Tibial nerve (tissue), 4 donors: ENCODE results near the gene LRBA. TPM values are rescaled to one million over a fixed set of nuclear protein-coding genes. Genes with fewer than 3 reads are reported as not detected.

Experiments used
- DNase-seq, 2 donors: peaks; one replicate each; pipeline ENCODE4 v3.0.0-alpha.2; 2019; ENCODE audit warnings: low spot score in 2 of 2
- H3K27ac ChIP-seq, 4 donors: fragments of 200-600 bp; sonication (generic) in 3 of 4; one replicate each; pipeline ENCODE4 v1.5.1; 2017 to 2019; ENCODE audit warnings: mild to moderate bottlenecking in 1 of 4
- H3K27me3 ChIP-seq, 2 donors: fragments of 200-600 bp; sonication (generic) in 1 of 2; one replicate each; pipeline versions ENCODE4 v1.5.1 to v1.6.0; 2017 to 2019
- H3K36me3 ChIP-seq, 3 donors: fragments of 200-600 bp; sonication (generic); one replicate each; pipeline ENCODE4 v1.5.1; 2018 to 2019
- H3K4me1 ChIP-seq, 4 donors: fragments of 200-600 bp; sonication (generic) in 3 of 4; one replicate each; pipeline ENCODE4 v1.5.1; 2017 to 2019
- H3K4me3 ChIP-seq, 4 donors: fragments of 200-600 bp; sonication (generic) in 3 of 4; one replicate each; pipeline ENCODE4 v1.5.1; 2017 to 2019; ENCODE audit warnings: mild to moderate bottlenecking in 1 of 4, moderate library complexity in 1 of 4
- H3K9me3 ChIP-seq, 4 donors: fragments of 200-600 bp; sonication (generic) in 3 of 4; one replicate each; pipeline ENCODE4 v1.5.1; 2017 to 2019
- EP300 ChIP-seq, 2 donors: sonication (generic); formaldehyde crosslinking; IDR thresholded peaks; one replicate each; pipeline ENCODE4 v1.6.1; 2017; ENCODE audit warnings: antibody characterized with exemption in 2 of 2, mild to moderate bottlenecking in 1 of 2
- POLR2A ChIP-seq, 2 donors: fragments of 450-650 bp; IDR thresholded peaks; one replicate each; pipeline ENCODE4 v1.6.1; 2017; ENCODE audit warnings: antibody characterized with exemption in 2 of 2, mild to moderate bottlenecking in 2 of 2, moderate library complexity in 2 of 2
- WGBS, 2 donors: methylation state at CpG; one replicate each; pipeline ENCODE4 v1.1.5; 2018; 5-methylcytosine and 5-hydroxymethylcytosine counted together
- total RNA-seq, 4 donors: library from RNA; depleted of rRNA; stranded (reverse); fragments of >200 nt; gene quantifications; one replicate each; pipeline ENCODE4 v1.1.0, GENCODE V29; 2016
- TF ChIP-seq, protein P1 (sequence below), 5 experiments: fragments of 200-600 bp in 3 of 5; fragments of 450-650 bp in 2 of 5; sonication (generic) in 3 of 5; IDR thresholded peaks; one replicate each; pipeline ENCODE4 v1.5.1; 2016 to 2019; ENCODE audit warnings: antibody characterized with exemption in 5 of 5, mild to moderate bottlenecking in 3 of 5, moderate library complexity in 2 of 5

LRBA gene
- total RNA-seq, 4 donors from 2014 or later = 35.4 to 43.1 (median 38.0) TPM

DNA sequence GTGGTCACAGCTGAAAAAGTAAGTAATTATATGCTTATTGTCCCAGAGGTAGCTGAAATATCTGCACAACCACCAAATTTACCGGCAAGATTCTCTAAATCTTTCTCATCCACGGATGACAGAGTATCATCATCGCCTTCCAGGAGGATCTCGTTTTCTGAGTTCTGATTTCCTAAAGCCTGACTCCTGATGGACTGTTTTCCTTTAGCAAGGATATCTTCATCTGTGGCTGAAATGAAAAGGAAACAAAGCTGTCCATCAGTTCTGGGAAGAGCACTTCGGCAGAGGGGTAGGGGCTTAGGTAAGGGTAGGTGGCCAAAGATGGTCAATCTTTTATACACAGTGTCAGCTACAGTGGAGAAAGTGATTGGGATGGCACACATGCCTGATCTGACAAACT, 424.5 kb downstream of the LRBA start:
- no peak for DNase-seq
- TF ChIP-seq POLR2A (IDR thresholded peaks at IDR 0.05) (no peak), EP300 (IDR thresholded peaks at IDR 0.05) (no peak)
- TF ChIP-seq, protein P1, sequence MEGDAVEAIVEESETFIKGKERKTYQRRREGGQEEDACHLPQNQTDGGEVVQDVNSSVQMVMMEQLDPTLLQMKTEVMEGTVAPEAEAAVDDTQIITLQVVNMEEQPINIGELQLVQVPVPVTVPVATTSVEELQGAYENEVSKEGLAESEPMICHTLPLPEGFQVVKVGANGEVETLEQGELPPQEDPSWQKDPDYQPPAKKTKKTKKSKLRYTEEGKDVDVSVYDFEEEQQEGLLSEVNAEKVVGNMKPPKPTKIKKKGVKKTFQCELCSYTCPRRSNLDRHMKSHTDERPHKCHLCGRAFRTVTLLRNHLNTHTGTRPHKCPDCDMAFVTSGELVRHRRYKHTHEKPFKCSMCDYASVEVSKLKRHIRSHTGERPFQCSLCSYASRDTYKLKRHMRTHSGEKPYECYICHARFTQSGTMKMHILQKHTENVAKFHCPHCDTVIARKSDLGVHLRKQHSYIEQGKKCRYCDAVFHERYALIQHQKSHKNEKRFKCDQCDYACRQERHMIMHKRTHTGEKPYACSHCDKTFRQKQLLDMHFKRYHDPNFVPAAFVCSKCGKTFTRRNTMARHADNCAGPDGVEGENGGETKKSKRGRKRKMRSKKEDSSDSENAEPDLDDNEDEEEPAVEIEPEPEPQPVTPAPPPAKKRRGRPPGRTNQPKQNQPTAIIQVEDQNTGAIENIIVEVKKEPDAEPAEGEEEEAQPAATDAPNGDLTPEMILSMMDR (IDR thresholded peaks at IDR 0.05) = no peak
- no peak overlapping the region for H3K4me3 ChIP-seq
- peaks cover 0 to 6% (median 0%) of the 10 kb centered on the region in 4 donors for H3K4me1 ChIP-seq
- H3K27ac ChIP-seq = no peak overlapping the region
- peaks cover 0 to 30% (median 0%) of the 10 kb centered on the region in 3 donors for H3K36me3 ChIP-seq
- no peaks in the 10 kb centered on the region for H3K27me3 ChIP-seq
- WGBS, 2 donors = 89 to 95% methylated on average over 5 of the region's 5 CpGs
- no peaks in the 10 kb centered on the region for H3K9me3 ChIP-seq

DNA sequence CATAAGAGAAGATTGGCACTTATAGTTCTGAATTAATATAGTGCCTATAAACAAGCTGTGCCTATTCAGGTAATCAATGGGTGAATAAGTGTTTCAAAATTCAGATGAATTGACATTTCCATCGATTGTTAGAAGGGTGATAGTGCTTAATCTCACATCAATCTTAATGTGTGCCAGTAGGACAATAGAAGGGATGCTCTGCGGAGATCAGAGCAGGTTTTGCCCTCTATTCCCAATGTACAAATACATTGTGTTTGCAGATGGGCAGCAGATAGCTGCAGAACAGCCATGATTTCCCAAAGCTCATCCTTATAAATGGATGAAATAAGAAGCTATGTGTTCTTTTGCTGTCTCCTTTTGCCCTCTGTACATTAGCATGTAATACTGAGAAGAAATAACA, 425.9 kb downstream of the LRBA start:
- Histone ChIP-seq H3K27ac (no peak overlapping the region), H3K4me3 (no peak overlapping the region), H3K4me1 (peaks cover 0 to 8% (median 0%) of the 10 kb centered on the region in 4 donors), H3K9me3 (no peaks in the 10 kb centered on the region), H3K36me3 (peaks cover 0 to 30% (median 0%) of the 10 kb centered on the region in 3 donors), H3K27me3 (no peaks in the 10 kb centered on the region)
- 95 to 96% methylated on average over 2 of the region's 2 CpGs for WGBS, 2 donors
- DNase-seq = no peak
- TF ChIP-seq, protein P1 (IDR thresholded peaks at IDR 0.05) = no peak
- no peak for TF ChIP-seq EP300 (IDR thresholded peaks at IDR 0.05)
- TF ChIP-seq POLR2A (IDR thresholded peaks at IDR 0.05) = no peak

DNA sequence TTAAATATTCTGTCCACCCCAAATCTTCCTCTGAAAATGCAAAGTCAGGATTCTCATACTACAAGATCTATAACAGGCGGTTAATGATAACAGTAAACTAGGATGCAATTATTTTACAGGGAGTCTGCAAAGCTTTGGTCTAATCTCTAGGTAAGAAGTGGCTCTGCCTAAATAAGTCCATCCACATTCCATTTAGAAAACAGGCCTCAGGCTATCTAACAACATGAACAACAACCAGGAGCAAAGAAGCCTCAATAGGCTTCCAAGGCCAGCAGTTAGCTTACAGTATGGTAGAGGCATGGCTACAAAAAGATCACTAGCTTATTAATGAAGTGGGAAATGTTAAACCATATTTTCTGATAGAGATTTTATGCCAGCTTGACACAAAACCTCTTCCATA, 426.8 kb downstream of the LRBA start:
- Histone ChIP-seq H3K27me3 (no peaks in the 10 kb centered on the region), H3K4me1 (peaks cover 0 to 8% (median 0%) of the 10 kb centered on the region in 4 donors), H3K27ac (no peak overlapping the region), H3K9me3 (no peaks in the 10 kb centered on the region), H3K4me3 (no peak overlapping the region), H3K36me3 (peaks cover 0 to 34% (median 0%) of the 10 kb centered on the region in 3 donors)
- DNase-seq = no peak
- TF ChIP-seq EP300 (IDR thresholded peaks at IDR 0.05) = no peak
- no peak for TF ChIP-seq POLR2A (IDR thresholded peaks at IDR 0.05)
- TF ChIP-seq, protein P1 (IDR thresholded peaks at IDR 0.05) = no peak
- WGBS, 2 donors = 93 to 100% methylated on average over 1 of the region's 1 CpG

DNA sequence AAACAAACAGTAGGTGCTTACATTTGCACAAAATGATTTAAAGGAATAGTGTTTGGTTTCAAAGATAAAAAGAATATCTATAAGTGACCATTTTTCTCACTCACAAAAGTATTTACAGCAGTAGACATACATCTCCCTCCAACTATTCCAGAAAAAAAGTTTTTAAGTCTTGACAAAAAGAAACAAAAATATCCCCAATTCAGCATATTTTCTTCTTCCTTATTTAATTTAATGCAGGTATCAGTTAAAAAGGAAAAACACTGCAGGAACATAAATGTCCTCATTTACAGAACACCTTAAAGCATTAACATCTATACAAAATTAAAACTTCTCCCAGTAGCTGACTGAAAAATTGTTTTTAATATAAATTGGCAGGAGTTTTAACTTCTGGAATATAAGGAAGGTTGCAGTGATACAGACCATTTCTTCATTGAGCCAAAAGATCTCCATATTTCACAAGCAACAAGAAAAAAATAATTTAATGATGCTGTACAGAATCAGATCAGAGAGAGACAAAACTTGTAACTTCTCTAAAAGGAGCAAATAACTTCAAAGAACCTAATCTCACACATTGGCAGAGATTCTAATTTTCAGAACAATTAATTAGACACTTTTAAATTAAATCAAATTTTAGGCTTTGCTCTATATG, 428.8 kb downstream of the LRBA start:
- DNase-seq = no peak
- Histone ChIP-seq H3K36me3 (peaks cover 0 to 39% (median 0%) of the 10 kb centered on the region in 3 donors), H3K4me1 (peaks cover 0 to 8% (median 0%) of the 10 kb centered on the region in 4 donors), H3K9me3 (no peaks in the 10 kb centered on the region), H3K27me3 (no peaks in the 10 kb centered on the region), H3K27ac (no peak overlapping the region), H3K4me3 (no peak overlapping the region)
- TF ChIP-seq, protein P1 (IDR thresholded peaks at IDR 0.05) = no peak
- no peak for TF ChIP-seq EP300 (IDR thresholded peaks at IDR 0.05)
- no peak for TF ChIP-seq POLR2A (IDR thresholded peaks at IDR 0.05)

DNA sequence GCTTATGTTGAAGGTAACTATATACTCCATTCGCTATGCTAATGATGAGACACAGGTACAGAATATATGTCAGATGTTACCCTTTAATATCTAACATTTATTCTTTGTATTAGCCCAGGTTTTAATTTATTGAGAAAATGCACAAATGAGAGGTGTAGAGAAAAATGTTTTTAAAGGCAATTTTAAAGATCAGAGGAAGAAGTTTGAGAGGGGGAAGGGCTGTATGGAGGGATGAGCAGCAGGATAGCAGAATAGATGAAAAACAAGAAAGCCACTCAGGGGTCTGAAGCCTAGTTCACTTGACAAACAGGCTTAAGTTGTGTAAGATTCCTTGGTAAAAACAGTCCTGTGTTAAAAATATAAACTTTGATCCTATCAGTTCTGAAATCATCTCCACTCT, 429.5 kb downstream of the LRBA start:
- no peak overlapping the region for H3K4me3 ChIP-seq
- peaks cover 0 to 37% (median 0%) of the 10 kb centered on the region in 3 donors for H3K36me3 ChIP-seq
- 98% methylated on average over 1 of the region's 1 CpG for WGBS, 2 donors
- H3K4me1 ChIP-seq = peaks cover 0 to 8% (median 0%) of the 10 kb centered on the region in 4 donors
- DNase-seq = no peak
- no peaks in the 10 kb centered on the region for H3K9me3 ChIP-seq
- no peak overlapping the region for H3K27ac ChIP-seq
- TF ChIP-seq EP300 (IDR thresholded peaks at IDR 0.05) = no peak
- no peak for TF ChIP-seq POLR2A (IDR thresholded peaks at IDR 0.05)
- TF ChIP-seq, protein P1 (IDR thresholded peaks at IDR 0.05) = no peak
- no peaks in the 10 kb centered on the region for H3K27me3 ChIP-seq
